GM18907 (cell line): Measurements from ENCODE around the gene MZF1.
A peak's percentile ranks its signal among the peaks of the same experiment; 100 is the strongest.

Source experiments
- ATAC-seq: cut with Tn5 transposase; IDR thresholded peaks from one replicate; pipeline ENCODE4 v1.9.1; 2021; ENCODE audit warnings: mild to moderate bottlenecking, moderate library complexity; ENCODE audit not compliant: unreplicated experiment

MZF1 gene

DNA sequence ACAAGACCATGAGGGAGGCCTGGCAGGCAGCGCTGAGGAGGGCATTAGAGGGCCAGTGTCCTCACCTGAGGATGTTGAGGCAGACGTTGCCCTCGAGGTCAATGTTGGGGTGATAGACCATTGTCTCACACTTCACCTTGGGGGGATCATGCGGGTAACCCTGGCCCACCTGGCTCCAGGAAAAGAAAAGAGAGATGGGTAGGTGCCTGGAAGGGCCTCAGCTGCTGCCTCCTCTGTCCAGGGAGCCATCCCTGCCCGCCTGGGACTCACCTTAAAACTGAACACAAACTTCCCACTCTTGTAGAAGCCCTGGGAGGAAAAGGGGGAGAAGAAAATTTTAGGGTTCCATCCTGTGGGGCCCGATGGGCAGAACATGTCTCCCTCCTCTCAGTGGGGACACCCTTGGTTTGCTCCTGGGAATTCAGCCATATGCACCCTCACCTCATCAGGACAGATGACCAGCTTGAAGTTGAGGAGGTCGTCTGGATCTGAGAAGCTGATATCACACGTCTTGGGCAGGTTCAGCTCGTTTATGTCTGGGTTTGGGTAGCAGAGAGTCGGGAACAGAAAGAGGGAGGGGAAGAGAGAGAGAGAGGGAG is 16.4 kb downstream of the MZF1 start:
- no peak for ATAC-seq

DNA sequence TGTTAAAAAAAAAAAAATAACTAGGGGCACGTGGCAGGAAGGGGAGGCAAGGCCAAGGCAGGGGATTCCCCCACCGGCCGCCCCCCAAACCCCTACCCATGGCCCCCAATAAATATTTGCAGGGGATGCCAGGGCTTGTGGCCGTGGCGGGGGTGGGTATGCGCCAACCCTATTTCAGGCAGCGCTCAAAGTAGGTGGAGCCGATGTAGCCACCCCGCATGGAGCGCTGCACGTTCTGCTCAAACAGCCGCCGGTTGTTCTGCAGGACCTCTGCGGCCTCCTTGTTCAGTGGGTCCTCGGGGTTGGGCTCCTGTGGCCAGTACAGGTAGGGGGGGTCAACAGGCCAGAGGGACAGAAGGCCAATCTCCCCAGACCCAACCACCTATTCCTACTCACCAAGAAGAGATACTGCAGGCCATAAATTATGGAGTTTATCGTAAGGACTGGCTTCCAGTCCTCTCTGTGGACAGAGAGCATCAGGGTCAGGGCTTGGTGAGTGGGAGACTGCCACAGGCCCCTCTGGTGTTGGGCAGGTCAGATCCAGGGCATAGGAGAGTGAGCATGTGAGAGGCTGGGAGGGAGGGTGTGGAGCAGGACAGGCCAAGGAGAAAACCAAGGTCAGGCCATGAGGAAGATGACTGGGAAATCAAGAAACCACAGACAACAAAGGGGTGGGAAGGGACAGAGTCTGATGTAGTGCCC is 17.1 kb downstream of the MZF1 start:
- no peak for ATAC-seq

- ATAC-seq: no peak
These were observed 17.7 kb downstream of the MZF1 start for GRCh38 chr19:58555369-58555885.

GRCh38 chr19:58554494-58555368 is 18.4 kb downstream of the MZF1 start, which contains the start of gene CHMP2A:
Gene CHMP2A (minus strand): TSS chr19:58555105. CDS start chr19:58554212, 893 bp downstream.
- ATAC-seq: peak; percentile 24

DNA sequence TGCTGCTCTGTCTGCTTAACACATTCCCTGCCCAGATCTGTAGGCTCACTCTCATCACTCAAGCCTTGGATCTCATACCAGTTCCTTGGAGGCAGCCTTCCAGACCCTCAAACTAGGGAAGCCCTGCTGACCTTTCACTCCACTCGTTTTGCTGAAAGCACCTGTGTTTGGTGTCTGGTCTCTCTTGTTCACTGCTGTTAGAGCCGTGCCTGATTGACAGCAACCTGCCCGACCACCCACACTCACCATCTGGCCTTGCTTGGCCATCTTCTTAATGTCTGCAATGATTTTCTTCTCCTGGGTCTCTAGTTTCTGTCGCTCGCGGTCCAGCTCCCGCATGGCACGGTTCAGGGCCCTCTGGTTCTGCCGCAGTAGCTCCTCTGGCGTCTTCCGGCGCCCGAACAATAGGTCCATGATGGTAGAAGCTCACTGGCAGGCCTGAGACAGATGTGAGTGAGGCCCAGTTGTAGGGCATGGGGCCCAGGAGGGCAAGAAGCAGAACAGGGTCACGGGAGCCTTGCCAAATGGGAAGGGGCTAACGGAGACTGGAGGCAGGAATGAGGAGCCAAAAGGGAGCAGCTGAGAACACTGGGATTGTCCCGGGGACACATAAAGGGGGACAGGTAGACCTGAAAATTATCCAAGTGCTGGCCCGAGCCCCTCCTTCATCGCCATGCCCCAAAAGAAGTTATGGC is 19.2 kb downstream of the MZF1 start:
- no peak for ATAC-seq

GRCh38 chr19:58552655-58553054 is 20.5 kb downstream of the MZF1 start:
- no peak for ATAC-seq

- no peak for ATAC-seq
These were observed 21.3 kb downstream of the MZF1 start for GRCh38 chr19:58551577-58552471.

DNA sequence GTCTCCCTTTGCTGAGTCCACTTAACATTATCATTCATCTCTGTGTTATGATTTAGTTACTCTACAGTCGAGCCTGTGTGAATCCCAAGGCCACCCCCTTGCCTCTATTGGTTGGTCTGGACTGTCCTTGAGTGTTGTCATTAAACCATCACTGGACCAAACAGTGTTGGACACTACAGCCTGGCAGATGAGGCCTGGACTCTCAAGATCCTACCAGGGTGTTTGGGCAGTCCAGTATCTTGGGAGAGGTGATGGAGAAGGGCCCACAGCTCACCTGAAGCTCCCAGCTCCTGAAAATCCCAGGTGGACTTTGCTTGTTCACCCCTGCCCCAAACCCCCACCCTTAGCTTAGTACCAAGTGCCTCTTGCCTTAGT is 22.0 kb downstream of the MZF1 start:
- ATAC-seq: no peak

GRCh38 chr19:58550362-58551122 is 22.6 kb downstream of the MZF1 start:
- ATAC-seq: no peak

DNA sequence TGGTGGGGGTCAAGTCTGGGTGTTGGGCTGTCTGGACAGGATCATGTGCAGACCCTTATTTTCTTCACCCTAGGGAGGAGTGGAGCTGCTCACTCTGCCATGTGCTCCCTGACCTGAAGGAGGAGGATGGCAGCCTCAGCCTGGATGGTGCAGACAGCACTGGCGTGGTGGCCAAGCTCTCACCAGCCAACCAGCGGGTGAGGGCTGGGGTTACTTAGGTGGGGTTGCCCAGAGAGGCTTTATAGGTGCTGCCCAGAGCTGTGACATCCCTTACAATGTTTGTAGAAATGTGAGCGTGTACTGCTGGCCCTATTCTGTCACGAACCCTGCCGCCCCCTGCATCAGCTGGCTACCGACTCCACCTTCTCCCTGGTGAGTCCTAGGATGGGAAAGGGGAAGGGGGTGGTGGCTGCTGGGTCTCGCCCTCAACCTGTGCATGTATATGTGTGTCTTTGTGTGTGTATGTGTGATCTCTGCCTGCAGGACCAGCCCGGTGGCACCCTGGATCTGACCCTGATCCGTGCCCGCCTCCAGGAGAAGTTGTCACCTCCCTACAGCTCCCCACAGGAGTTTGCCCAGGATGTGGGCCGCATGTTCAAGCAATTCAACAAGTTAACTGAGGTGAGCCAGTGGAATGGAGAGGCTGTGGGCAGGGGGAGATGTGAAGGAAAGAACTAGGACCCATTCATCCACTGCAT is 23.3 kb downstream of the MZF1 start:
- no peak for ATAC-seq

DNA sequence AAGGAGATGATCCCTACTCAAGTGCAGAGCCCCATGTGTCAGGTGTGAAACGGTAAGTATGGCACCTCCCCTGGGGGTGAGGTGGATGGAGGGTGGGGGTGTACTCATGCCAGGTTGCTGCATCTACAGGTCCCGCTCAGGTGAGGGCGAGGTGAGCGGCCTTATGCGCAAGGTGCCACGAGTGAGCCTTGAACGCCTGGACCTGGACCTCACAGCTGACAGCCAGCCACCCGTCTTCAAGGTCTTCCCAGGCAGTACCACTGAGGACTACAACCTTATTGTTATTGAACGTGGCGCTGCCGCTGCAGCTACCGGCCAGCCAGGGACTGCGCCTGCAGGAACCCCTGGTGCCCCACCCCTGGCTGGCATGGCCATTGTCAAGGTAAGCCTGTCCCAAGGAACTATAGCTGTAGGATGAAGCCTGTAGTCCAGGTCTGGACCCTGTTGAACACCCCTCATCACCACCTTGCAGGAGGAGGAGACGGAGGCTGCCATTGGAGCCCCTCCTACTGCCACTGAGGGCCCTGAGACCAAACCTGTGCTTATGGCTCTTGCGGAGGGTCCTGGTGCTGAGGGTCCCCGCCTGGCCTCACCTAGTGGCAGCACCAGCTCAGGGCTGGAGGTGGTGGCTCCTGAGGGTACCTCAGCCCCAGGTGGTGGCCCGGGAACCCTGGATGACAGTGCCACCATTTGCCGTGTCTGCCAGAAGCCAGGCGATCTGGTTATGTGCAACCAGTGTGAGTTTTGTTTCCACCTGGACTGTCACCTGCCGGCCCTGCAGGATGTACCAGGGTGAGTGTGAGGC is 24.1 kb downstream of the MZF1 start:
- ATAC-seq: no peak

- ATAC-seq: no peak
These were observed 25.5 kb downstream of the MZF1 start for GRCh38 chr19:58547323-58548312.

GRCh38 chr19:58546019-58546530 is 27.1 kb downstream of the MZF1 start:
- no peak for ATAC-seq

DNA sequence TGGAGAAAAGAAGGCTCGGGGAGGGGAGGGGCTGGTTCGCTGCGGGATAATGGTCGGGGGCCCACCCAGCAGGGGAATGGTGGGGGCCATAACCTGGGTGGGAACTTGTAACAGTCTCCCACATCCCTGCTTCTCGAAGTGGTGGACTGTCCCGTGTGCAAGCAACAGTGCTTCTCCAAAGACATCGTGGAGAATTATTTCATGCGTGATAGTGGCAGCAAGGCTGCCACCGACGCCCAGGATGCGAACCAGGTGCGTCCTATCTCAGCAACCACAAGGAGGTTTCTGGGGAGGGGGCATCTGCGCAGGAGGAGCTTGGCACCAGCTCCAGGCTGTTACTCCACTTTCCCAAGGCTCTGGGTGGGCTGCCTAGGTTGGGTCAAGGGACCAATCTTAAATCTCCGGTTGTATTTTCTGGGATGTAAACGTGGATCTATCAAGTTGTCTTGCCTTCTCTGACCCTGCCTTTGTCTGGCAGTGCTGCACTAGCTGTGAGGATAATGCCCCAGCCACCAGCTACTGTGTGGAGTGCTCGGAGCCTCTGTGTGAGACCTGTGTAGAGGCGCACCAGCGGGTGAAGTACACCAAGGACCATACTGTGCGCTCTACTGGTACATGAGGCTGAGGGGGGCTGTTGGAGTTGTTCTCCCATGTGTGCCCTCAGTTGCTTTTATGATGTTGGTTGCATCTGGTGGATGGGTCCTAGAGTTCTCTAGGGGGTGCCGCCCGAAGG is 27.7 kb downstream of the MZF1 start:
- no peak for ATAC-seq

- ATAC-seq: peak; percentile 48
These were observed 28.4 kb downstream of the MZF1 start for GRCh38 chr19:58544591-58545285.
